ENCODE measurements around the gene LMCD1.

Gene LMCD1, protein sequence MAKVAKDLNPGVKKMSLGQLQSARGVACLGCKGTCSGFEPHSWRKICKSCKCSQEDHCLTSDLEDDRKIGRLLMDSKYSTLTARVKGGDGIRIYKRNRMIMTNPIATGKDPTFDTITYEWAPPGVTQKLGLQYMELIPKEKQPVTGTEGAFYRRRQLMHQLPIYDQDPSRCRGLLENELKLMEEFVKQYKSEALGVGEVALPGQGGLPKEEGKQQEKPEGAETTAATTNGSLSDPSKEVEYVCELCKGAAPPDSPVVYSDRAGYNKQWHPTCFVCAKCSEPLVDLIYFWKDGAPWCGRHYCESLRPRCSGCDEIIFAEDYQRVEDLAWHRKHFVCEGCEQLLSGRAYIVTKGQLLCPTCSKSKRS

DNA sequence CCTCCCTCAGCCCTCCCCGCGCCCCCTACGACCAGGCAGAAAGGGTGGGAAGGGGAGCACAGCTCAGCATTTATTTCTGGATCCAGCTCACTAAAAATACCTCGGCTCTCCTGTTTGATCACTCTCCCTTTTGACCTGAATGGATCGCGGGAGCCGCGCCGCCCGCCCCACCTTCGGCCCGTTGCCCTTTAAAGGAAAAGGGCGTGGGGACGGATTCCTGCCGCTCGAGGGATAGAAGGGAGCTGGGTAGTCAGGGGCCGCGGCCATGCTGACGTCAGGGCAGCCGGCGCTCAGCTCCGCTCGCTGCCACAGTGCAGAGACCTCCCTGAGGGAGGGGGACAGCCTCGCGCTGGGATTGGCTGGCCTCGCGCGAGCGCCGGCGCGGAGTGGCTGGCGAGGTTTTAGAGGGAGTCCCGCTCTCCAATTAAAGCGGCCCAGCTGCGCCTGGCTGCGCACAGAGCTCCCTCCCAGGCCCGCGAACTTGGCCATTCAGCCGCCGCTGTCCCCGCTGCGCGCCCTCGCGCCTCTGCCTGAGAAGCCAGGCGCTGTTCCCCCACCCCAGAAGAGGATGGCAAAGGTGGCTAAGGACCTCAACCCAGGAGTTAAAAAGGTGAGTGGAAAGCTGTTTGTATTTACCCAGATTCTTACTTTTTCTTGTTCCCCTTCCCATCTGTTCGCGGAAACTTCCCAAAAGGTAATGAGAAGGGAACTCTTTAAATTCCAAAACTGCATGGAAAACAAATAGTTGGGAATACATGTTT lies at the start of gene LMCD1:
Gene LMCD1, plus strand, starts transcription at position 453 of the 761 bp plus-strand sequence. Its CDS starts 116 bp downstream, at position 569.
- DNase-seq: peak; percentile 98

DNA sequence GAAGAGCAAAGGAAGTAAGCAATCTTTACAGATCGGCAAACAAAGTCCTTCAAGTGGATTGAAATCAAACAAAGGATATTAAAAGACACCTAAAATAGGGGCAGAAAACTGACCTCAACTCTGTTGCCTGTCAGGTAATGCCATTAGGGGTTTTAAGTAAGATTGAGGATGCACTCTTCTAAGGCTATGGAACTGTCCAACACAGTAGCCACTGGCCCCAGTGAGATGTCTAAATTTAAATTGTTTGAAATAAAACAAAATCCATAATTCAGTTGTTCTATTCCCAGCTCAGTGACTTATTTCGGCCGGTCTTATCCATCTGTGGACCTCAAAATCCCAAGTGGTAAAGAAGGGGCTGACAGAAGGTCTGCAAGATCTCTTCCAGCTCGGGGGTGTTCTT lies 49.5 kb upstream of the LMCD1 start:
- no peak for DNase-seq

- DNase-seq: no peak
These were observed 48.5 kb upstream of the LMCD1 start for GRCh38 chr3:8453153-8453552.

- DNase-seq: no peak
These were observed 45.9 kb upstream of the LMCD1 start for GRCh38 chr3:8455526-8456411.

GRCh38 chr3:8456412-8456811 lies 45.2 kb upstream of the LMCD1 start:
- DNase-seq: no peak

DNA sequence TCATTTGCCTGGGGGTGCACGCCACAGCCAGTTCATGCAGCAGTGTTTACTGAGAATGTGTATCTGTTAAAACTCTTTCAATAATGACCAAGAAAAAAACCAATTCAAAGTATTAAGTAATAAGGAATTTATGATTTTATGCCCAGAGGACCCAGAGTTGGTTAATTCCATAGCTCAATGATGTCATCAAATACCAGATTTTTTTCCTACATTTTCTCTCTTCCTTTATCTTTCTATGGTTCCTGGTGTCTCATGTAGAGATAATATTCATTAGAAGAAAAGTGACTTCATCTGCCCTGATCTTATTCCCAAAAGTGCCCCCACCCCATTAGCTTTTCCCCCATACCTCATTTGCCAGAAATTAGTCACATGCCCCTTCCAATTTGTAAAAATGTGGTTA lies 44.6 kb upstream of the LMCD1 start:
- DNase-seq: no peak

DNA sequence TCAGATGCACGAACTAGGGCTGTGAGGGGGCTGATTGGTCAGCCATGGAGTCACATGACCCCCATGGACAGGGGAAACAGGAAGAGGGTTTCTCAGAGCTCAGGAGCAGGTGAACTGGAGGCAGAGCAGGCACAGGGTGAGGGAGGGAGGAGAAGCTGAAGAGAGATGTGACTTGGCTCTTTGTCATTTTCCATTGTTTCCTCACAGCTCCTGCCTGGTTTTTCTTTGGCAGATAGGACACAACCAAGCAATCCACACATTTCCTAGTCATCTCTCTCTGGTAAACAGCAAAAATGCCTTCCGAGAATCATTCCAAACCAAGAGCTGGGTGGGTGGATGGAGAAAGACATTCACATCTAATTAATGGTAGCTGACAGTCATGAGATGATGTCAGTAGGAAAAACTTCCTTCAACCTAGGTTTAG lies 43.4 kb upstream of the LMCD1 start:
- DNase-seq: no peak

GRCh38 chr3:8458711-8459110 lies 42.9 kb upstream of the LMCD1 start:
- DNase-seq: no peak

GRCh38 chr3:8460050-8460708 lies 41.4 kb upstream of the LMCD1 start:
- DNase-seq: no peak

DNA sequence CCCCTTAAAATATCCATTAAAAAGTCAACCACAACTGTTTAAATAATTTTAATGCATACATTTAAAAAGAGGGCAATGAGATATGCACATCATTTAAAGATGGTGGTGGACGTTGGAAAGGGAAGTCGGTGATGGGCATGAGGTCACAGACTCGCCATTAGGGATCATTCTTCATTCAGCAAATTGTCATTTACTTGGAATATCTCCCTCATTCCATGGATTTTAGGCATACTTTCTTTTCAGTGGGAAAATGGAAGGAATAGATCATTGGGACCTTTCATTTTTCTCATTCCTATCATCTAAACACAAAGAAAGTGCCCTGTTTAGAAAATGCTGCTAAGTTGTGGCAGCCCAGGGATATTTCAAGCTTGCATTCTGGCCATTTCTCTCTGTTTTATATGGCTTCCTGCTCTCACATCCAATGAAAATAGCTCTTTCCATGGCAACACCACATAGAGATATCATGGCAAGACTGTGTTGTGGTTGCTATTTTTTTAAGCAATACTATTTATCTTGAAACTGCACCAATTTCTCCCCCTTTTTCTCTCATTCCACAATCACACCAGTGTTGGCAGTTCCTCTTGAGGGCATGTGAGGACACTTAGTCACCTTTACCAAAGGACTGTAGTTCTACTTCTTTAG lies 40.7 kb upstream of the LMCD1 start:
- no peak for DNase-seq

- peak; percentile 20 for DNase-seq
These were observed 37.0 kb upstream of the LMCD1 start for GRCh38 chr3:8464668-8465067.

- no peak for DNase-seq
These were observed 35.1 kb upstream of the LMCD1 start for GRCh38 chr3:8466526-8466925.

DNA sequence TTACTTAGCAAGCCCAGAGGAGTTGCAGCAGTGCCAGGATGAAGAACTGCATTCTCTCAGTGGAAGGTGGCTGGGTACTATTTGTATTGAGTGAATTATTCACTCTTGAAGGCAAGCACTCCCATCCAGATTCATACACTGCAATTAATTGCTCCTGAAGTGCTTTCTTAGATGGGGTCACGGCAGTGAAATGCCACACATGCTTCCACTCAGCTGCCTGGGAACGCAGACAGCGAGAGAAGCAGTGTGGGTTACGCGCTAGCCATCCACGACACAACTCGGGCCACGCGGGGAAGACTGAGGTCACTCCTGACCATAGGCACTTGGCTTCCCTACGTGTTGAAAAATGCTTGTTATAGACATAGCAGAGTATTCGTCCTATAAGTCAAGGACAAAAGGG lies 30.8 kb upstream of the LMCD1 start:
- DNase-seq: no peak

GRCh38 chr3:8472549-8472948 lies 29.1 kb upstream of the LMCD1 start:
- DNase-seq: no peak

DNA sequence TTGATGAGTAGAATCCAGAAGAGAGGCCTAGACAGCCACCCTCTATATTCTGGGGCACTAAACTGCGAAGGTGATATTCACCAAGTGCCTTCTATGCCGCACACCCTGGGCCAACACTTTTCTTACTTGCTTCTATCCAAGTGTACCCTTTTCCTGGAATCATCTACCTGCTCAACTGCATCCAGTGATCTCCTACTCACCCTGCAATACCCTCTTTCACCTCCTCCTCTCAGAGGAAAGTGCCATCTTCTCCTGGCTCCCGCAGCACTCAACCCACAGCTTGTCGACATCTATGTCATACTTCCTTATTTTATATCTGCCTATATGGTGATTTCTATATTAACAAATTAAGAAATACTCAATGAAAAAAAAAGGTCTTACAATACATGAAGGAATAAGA lies 28.6 kb upstream of the LMCD1 start:
- no peak for DNase-seq

DNA sequence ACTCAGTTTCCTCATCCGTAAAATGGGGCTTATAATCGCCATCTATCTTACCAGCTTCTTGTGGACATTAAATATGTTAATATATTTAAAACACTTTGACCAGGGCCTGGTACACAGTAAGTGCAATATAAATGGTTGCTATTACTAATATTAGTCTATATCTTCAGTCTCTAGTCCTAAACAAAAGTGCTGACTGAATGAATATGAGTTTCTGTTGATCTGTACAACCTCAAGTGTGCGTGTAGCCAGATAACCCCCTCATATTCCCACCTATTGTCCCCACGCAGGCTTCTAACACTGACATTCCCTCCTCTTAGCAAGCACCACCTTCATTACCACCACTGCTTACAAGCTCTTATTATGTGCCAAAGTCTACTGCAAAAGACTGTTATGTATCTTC lies 27.6 kb upstream of the LMCD1 start:
- DNase-seq: no peak

DNA sequence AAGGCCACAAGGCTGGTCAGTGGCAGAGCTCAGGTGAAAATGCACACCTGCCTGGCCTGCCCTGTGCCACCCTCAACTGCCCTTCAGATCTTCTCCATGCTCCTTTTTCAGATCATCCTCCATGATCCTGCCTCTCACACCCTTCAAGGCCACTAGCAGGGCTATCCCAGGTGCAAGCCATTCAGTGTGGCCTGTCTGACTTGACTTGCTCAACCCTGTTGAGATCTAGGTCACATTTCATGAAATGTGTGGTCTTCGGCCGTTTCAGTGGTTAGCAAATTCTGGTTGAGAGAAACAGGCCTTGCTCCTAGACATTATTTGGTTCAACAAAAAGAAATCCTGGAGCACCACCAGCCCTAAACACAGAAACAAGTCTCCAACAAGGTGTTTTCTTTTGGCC lies 26.6 kb upstream of the LMCD1 start:
- DNase-seq: no peak

GRCh38 chr3:8480699-8481098 lies 20.9 kb upstream of the LMCD1 start:
- DNase-seq: no peak

DNA sequence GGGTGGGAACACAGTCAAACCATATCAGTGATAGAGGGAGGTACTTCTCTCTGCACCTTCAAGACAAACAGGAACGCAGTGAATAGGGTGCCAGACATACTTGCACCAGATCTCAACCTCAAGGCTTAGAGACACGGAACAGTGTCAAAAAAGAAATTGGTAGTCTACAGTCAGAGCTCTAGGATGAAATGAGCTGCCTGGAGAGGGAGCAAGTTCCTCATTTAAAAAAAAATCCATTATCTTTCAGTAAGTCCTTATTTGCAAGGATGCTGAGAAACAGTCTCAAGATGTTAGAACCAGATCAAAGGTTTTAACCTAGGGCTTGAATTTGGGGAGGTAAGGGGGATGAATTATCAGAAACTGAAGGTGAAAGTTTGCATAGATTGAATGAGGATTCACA lies 20.2 kb upstream of the LMCD1 start:
- DNase-seq: no peak

DNA sequence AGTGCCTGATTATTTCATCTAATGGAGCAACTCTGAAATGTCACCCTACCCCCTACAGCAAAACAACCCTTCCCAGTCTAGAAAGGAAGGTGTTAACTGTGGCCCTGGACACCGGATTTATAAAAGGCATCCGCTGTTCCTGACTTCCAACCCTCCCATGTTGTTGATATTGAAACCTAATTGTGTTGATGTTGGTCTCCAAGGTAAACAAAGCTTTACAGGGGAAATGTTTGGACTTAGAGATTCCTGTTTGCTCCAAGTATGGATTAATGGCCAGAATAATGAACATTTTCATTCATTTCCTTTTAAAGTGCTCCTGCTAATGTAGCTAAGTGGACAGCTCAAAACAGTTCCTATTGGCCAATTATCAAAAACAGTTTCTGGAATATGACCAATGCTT lies 19.4 kb upstream of the LMCD1 start:
- DNase-seq: no peak

DNA sequence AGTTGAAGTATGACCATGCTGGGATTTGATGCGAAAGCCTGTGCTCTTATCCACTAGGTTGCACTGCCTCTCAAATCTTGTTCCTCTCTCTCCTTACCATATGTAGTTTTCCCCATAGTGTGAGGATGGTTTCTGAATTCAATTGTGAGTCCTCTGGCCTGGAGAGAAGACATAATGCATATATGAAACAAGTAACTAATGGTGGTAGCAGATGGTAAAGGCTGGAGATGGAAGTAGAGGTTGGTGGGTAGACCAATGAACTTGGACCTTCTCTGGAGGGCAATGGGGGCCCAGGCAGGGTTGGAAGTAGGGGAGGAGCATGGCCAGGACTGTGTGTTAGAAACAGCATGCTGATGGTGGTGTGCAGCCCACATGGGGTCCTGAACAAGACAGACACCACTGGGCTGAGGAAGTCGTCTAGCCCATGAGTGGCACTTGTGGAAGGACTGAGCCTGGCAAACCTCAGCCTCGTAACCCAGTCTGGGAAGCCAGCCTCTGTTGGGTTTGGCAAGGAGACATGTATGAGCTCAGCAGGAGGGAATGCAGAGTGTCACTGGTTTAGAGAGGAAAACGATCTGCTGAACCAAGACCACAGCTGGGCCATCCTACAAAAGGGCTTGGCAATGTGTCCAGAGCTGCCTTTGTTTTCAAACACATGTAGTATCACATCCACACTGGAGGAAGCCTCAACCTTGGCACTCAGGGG lies 18.5 kb upstream of the LMCD1 start:
- peak; percentile 64 for DNase-seq

Data from midbrain (tissue), 1 donor.